Small intestine (tissue), 7 donors: ENCODE data around the gene DSEL. TPM values are rescaled to one million over a fixed set of nuclear protein-coding genes. Genes with fewer than 3 reads are reported as not detected.

ENCODE experiments used
- DNase-seq, 2 donors: peaks; one replicate each; pipeline versions ENCODE4 v3.0.0 to v3.0.0-alpha.2; 2013
- FAIRE-seq: peaks from 2 replicates; lab custom pipeline; 2012; peaks lifted over from hg19 to GRCh38; lab: Jason Lieb, UNC
- H3K27ac ChIP-seq, 3 donors: one replicate each; pipeline ENCODE4 v1.5.1; 2013; ENCODE audit warnings: low read length in 2 of 3, mild to moderate bottlenecking in 2 of 3, control low read depth in 1 of 3, inconsistent platforms in 1 of 3, low read depth in 1 of 3, moderate library complexity in 1 of 3
- H3K27me3 ChIP-seq, 3 donors: one replicate each; pipeline ENCODE4 v1.6.1; 2013; ENCODE audit warnings: low read length in 3 of 3, inconsistent platforms in 1 of 3; ENCODE audit not compliant: control insufficient read depth in 3 of 3, insufficient read depth in 3 of 3
- H3K36me3 ChIP-seq, 3 donors: one replicate each; pipeline ENCODE4 v1.6.1; 2013; ENCODE audit warnings: low read length in 3 of 3, inconsistent platforms in 1 of 3, low read depth in 1 of 3, mild to moderate bottlenecking in 1 of 3, moderate library complexity in 1 of 3; ENCODE audit not compliant: control insufficient read depth in 3 of 3, insufficient read depth in 2 of 3
- H3K4me1 ChIP-seq, 3 donors: one replicate each; pipeline ENCODE4 v1.6.1; 2013; ENCODE audit warnings: low read length in 2 of 3, inconsistent platforms in 1 of 3, low read depth in 1 of 3, mild to moderate bottlenecking in 1 of 3, moderate library complexity in 1 of 3; ENCODE audit not compliant: control insufficient read depth in 3 of 3, insufficient read depth in 2 of 3
- H3K4me3 ChIP-seq, 3 donors: one replicate each; pipeline ENCODE4 v1.5.1; 2013; ENCODE audit warnings: low read length in 3 of 3, control low read depth in 1 of 3, inconsistent platforms in 1 of 3, low read depth in 1 of 3, mild to moderate bottlenecking in 1 of 3, moderate library complexity in 1 of 3
- H3K9me3 ChIP-seq, 2 donors: one replicate each; pipeline ENCODE4 v1.6.1; 2013; ENCODE audit warnings: low read depth in 1 of 2, low read length in 1 of 2; ENCODE audit not compliant: control insufficient read depth in 2 of 2, insufficient read depth in 1 of 2
- WGBS, 3 donors: extraction: QIAGEN DNeasy Blood & Tissue Kit; methylation state at CpG; one replicate each; pipeline ENCODE4 v1.1.7; 2013; 5-methylcytosine and 5-hydroxymethylcytosine counted together
- polyA plus RNA-seq, 4 donors: library from polyadenylated mRNA; stranded (reverse) in 3 of 4; unstranded in 1 of 4; fragments of 200-250 nt in 3 of 4; fragments of 120-200 nt in 1 of 4; gene quantifications; one replicate each; pipeline versions ENCODE4 v1.2.1 to v1.2.3, GENCODE V29; 2013
- donor health status: healthy with polysubstance abuse.
- donor health status: control.
- donor health status: control.
- donor health status: Bipolar disorder and iron deficiency.
- donor health status: healthy.

Gene DSEL
- polyA plus RNA-seq, 4 donors = 0.27 to 5.7 (median 1.3) TPM; not detected in 1

DNA sequence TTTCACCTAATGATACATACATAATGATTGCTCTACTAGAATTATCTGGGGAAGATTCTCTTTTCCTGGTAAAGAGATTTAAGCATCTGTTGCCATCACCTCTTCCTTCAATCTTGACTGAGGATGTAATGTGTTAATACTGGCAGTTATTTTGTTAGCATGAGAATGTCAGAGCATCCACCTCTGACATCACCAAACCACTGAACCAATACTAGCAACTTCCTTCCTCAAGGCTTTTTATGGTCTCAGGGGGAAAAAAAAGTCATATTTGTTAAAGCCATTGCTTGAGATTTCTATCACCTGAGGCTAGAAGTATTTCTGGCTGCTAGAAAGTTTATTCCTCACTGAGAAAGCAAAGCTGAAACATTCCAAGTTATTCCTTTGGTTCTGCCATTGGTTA is 48.5 kb downstream of the DSEL start:
- no peak for FAIRE-seq

DNA sequence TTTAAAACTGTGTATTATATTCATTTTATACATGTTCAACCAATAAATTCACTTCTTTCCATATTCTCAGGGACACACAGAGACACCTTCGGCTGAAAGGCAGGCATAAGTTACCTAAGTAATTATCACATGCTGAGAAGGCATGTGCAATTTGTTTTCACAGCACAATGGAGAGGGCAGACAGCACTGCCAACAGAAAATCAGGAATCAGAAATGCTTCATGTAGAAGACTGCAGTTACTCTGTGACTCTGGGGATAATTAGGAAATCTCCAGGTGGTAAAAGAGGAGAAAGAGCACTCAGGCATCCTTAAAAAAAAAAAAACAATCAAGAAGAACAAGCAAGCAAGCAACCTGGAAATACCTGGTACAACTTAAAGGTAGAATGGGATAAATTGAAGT is 49.3 kb downstream of the DSEL start:
- peaks cover 0 to 12% of the 10 kb centered on the region in 2 donors for H3K9me3 ChIP-seq
- DNase-seq (no peak), FAIRE-seq (no peak)
- no peak overlapping the region for H3K27ac ChIP-seq
- H3K4me3 ChIP-seq = no peak overlapping the region
- H3K36me3 ChIP-seq = no peaks in the 10 kb centered on the region
- H3K4me1 ChIP-seq = no peaks in the 10 kb centered on the region
- 31 to 48% (median 34%) methylated on average over 1 of the region's 1 CpG for WGBS, 3 donors
- no peaks in the 10 kb centered on the region for H3K27me3 ChIP-seq

More for the DNA sequence above, 48.5 kb downstream of the DSEL start:
- Histone ChIP-seq H3K4me1 (no peaks in the 10 kb centered on the region), H3K27me3 (no peaks in the 10 kb centered on the region), H3K36me3 (no peaks in the 10 kb centered on the region), H3K9me3 (peaks cover 0 to 12% of the 10 kb centered on the region in 2 donors), H3K4me3 (no peak overlapping the region), H3K27ac (no peak overlapping the region)
- DNase-seq = no peak

DNA sequence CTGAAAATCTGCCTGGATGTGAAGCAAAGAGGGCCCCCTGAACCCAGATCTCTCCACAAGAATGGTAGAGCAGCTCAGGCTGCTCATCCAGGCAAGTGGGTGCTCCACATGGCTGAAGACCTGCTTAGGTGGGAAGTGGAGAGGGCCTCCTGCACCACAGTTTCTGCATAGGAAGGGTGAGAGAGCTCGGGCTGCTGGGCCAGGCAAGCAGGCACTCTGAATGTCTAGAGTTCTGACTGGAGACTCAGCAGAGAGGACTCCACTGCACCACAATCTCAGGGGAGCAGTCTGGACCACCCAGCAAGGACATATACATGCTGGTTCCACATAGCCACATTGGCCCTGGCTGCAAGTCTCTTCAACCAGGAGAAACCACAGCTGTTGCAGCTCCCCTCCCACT is 52.0 kb downstream of the DSEL start:
- Histone ChIP-seq H3K4me3 (no peak overlapping the region), H3K27ac (no peak overlapping the region), H3K36me3 (no peaks in the 10 kb centered on the region), H3K27me3 (no peaks in the 10 kb centered on the region), H3K4me1 (no peaks in the 10 kb centered on the region), H3K9me3 (peaks cover 0 to 12% of the 10 kb centered on the region in 2 donors)
- WGBS, 3 donors = 75 to 89% (median 83%) methylated on average over 1 of the region's 1 CpG
- no peak for FAIRE-seq
- no peak for DNase-seq

DNA sequence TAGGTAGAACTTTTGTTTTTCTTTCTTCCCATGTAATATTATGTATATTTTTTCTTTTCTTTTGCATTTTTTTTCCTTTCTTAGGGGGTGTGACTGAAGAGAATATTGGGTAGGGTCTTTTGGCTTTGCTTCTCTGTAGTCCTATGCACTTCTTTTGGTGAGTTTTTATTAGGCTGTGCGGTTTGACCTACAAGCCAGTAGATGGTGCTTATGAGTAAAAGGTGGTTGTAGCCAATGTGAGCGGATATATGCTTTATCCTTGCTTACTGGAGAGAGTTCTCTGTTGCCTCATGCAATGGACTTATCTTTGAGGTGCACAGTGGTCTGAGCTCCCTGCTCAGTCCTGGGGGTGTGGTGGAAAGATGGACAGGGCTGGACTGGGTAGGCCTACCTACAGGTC is 52.7 kb downstream of the DSEL start:
- FAIRE-seq = no peak
- H3K4me3 ChIP-seq = no peak overlapping the region
- peaks cover 0 to 12% of the 10 kb centered on the region in 2 donors for H3K9me3 ChIP-seq
- H3K27ac ChIP-seq = no peak overlapping the region
- no peaks in the 10 kb centered on the region for H3K27me3 ChIP-seq
- no peak for DNase-seq
- no peaks in the 10 kb centered on the region for H3K36me3 ChIP-seq
- no peaks in the 10 kb centered on the region for H3K4me1 ChIP-seq
- WGBS, 3 donors = 53 to 77% (median 72%) methylated on average over 2 of the region's 2 CpGs

DNA sequence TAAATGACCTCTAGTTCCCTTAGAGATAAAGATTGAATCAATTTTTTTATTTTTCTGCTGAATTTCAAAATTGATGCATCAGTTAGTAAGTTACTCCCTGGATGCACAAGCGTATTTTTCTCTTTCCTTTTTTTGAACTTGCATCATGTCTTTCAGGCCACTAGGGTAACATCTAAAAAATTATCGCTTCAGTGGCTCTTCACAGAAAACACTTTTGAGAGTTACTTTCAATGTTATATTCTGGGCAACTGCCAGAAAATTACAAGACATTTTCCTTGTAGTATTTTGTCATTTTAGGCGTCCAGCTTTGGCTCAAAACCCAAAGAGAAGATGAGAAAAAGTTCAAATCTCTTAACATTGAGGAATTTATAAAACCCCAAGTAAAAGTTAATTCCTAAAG is 59.8 kb downstream of the DSEL start:
- H3K36me3 ChIP-seq = no peaks in the 10 kb centered on the region
- no peaks in the 10 kb centered on the region for H3K27me3 ChIP-seq
- no peaks in the 10 kb centered on the region for H3K4me1 ChIP-seq
- WGBS, 3 donors = 64 to 72% (median 71%) methylated on average over 3 of the region's 3 CpGs
- H3K4me3 ChIP-seq = no peak overlapping the region
- no peaks in the 10 kb centered on the region for H3K9me3 ChIP-seq
- H3K27ac ChIP-seq = no peak overlapping the region
- DNase-seq (no peak), FAIRE-seq (no peak)
